Measurements from ENCODE around the gene CYTIP. TPM values are rescaled to one million over a fixed set of nuclear protein-coding genes. Genes with fewer than 3 reads are reported as not detected.

Gene CYTIP
- total and polyA plus RNA-seq, 9 of the 15 experiments (the other 6 are each of a cell fraction or from before 2014, with no cell fraction given) = 0.03 to 0.35 (median 0.26) TPM; not detected in 1

DNA sequence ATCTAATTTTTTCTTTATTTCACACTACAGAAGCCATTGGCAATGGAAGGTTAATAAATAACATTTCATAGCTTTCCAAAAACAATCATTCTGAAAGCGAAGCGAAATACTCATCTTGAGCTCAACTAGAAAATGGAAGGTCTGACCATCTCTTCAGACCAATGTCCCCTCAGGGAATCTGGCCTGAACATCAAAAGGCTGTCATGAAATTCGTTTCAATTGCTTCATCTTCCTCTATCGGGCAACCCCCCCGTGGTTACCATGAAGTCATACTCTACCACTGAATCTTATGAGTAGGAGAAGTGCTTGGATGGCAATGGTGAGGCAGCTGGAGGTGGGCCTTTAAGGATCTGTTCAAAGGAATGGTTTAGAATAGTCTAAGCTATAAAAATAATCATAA lies 22.9 kb upstream of the CYTIP start:
- Histone ChIP-seq H3K36me3 (ENCODE audit: control insufficient read depth, insufficient read depth, low read length) (no peaks in the 10 kb centered on the region), H3K4me3 (no peak overlapping the region), H3K4me2 (ENCODE audit: insufficient read depth, low read length) (no peak overlapping the region), H3K27ac (ENCODE audit: extremely low read depth, low read depth, low read length) (no peak overlapping the region), H4K20me1 (replicated peaks; ENCODE audit: control insufficient read depth, insufficient read depth, low read length) (no peaks in the 10 kb centered on the region), H3K9me1 (ENCODE audit: control insufficient read depth, insufficient read depth, low read length) (no peaks in the 10 kb centered on the region), H3K27me3 (ENCODE audit: control insufficient read depth in 2 of 2, insufficient read depth in 2 of 2, low read length in 2 of 2) (peaks cover 2 to 6% of the 10 kb centered on the region in 2 experiments; a peak in 2 of 5 replicates), H3K79me2 (ENCODE audit: control insufficient read depth, insufficient read depth, low read length) (no peaks in the 10 kb centered on the region), H3K9me3 (replicated peaks; ENCODE audit: control insufficient read depth, insufficient read depth, low read depth, low read length) (no peaks in the 10 kb centered on the region), H2AFZ (ENCODE audit: low read depth, low read length) (no peak overlapping the region), H3K4me1 (replicated peaks in 1 of 2; ENCODE audit: control insufficient read depth in 2 of 2, insufficient read depth in 2 of 2, low read length in 2 of 2) (no peaks in the 10 kb centered on the region; a peak in 1 of 5 replicates), H3K9ac (ENCODE audit: insufficient read depth in 1 of 2, low read depth in 2 of 2, low read length in 2 of 2) (no peak overlapping the region)
- FAIRE-seq (no peak), DNase-seq (ENCODE audit: extremely low read depth in 1 of 4, low spot score in 3 of 4) (no peak), ATAC-seq (no peak)
- ChIA-PET POLR2A (no interaction called here), CTCF (ENCODE audit: low intra/inter-chr PET ratio) (no interaction called here)
- WGBS (ENCODE audit: insufficient coverage, low coverage, missing lambda C conversion rate) = 4% methylated on average over 5 of the region's 5 CpGs
- intact Hi-C loops (cut with micrococcal nuclease) (no loop called here), in situ Hi-C loops (cut with MboI) (no loop called here)
- BruUV-seq (replicated peaks) = no TSS peak
- TF ChIP-seq CEBPG (CRISPR knock-in tag; IDR thresholded peaks at IDR 0.05) (no peak), CEBPG (tag; conservative IDR thresholded peaks at IDR 0.05 in 1 of 2, IDR thresholded peaks at IDR 0.05 in 1 of 2) (0 out of 4 replicates have a peak, but pooled peaks of 1 of the 2 experiments have one; percentile 38), MCM3 (IDR thresholded peaks at IDR 0.05) (no peak)

DNA sequence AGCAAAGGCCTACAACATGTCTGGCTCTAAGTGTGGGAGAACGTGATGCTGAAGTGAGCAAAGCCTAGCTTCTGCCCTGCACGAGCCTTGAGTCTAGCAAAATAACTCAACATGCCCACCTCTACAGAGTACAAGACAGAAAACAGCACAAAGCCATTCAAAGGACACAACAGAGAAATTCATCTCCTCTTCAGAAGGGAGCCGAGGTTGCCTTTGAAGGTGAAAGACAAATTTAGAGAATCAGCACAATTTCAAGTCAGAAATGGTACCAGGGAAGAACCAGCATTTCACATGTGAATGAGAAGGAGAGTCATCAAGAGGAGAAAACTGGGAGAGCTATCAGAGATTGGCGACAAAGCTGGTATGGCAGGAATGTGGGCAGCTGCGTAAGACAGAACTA lies 21.7 kb upstream of the CYTIP start:
- in situ Hi-C loops (cut with MboI) (no loop called here), intact Hi-C loops (cut with micrococcal nuclease) (no loop called here)
- Histone ChIP-seq H2AFZ (ENCODE audit: low read depth, low read length) (no peak overlapping the region), H3K4me1 (replicated peaks in 1 of 2; ENCODE audit: control insufficient read depth in 2 of 2, insufficient read depth in 2 of 2, low read length in 2 of 2) (no peaks in the 10 kb centered on the region; a peak in 1 of 5 replicates), H3K9me3 (replicated peaks; ENCODE audit: control insufficient read depth, insufficient read depth, low read depth, low read length) (no peaks in the 10 kb centered on the region), H3K9me1 (ENCODE audit: control insufficient read depth, insufficient read depth, low read length) (no peaks in the 10 kb centered on the region), H3K4me3 (no peak overlapping the region), H3K36me3 (ENCODE audit: control insufficient read depth, insufficient read depth, low read length) (no peaks in the 10 kb centered on the region), H4K20me1 (replicated peaks; ENCODE audit: control insufficient read depth, insufficient read depth, low read length) (no peaks in the 10 kb centered on the region), H3K4me2 (ENCODE audit: insufficient read depth, low read length) (no peak overlapping the region), H3K9ac (ENCODE audit: insufficient read depth in 1 of 2, low read depth in 2 of 2, low read length in 2 of 2) (no peak overlapping the region), H3K79me2 (ENCODE audit: control insufficient read depth, insufficient read depth, low read length) (no peaks in the 10 kb centered on the region), H3K27me3 (ENCODE audit: control insufficient read depth in 2 of 2, insufficient read depth in 2 of 2, low read length in 2 of 2) (peaks cover 2 to 6% of the 10 kb centered on the region in 2 experiments; a peak in 2 of 5 replicates), H3K27ac (ENCODE audit: extremely low read depth, low read depth, low read length) (no peak overlapping the region)
- ChIA-PET CTCF (ENCODE audit: low intra/inter-chr PET ratio) (no interaction called here), POLR2A (no interaction called here)
- WGBS (ENCODE audit: insufficient coverage, low coverage, missing lambda C conversion rate) = 5% methylated on average over 5 of the region's 5 CpGs
- FAIRE-seq = no peak
- DNase-seq (ENCODE audit: extremely low read depth in 1 of 4, low spot score in 3 of 4) = no peak
- ATAC-seq = no peak
- no TSS peak for BruUV-seq (replicated peaks)
- TF ChIP-seq CHD4 (IDR thresholded peaks at IDR 0.05; ENCODE audit: insufficient read depth, insufficient replicate concordance, low read depth, low read length, poor library complexity, severe bottlenecking) (no peak), ZNF224 (CRISPR knock-in tag; IDR thresholded peaks at IDR 0.05) (no peak), ZNF354B (CRISPR knock-in tag; IDR thresholded peaks at IDR 0.05) (no peak), MAFF (IDR thresholded peaks at IDR 0.05; ENCODE audit: low read length) (no peak), C11orf30 (IDR thresholded peaks at IDR 0.05; ENCODE audit: low read depth) (peak; percentile 48; the same call in 1 of the 2 replicates), PPARD (CRISPR knock-in tag; IDR thresholded peaks at IDR 0.05) (no peak), BHLHE40 (IDR thresholded peaks at IDR 0.05; ENCODE audit: low read length) (no peak), MAFG (tag; conservative IDR thresholded peaks at IDR 0.05) (0 out of 2 replicates have a peak, but pooled peaks have one; percentile 14)
- TF ChIP-seq, protein P1, sequence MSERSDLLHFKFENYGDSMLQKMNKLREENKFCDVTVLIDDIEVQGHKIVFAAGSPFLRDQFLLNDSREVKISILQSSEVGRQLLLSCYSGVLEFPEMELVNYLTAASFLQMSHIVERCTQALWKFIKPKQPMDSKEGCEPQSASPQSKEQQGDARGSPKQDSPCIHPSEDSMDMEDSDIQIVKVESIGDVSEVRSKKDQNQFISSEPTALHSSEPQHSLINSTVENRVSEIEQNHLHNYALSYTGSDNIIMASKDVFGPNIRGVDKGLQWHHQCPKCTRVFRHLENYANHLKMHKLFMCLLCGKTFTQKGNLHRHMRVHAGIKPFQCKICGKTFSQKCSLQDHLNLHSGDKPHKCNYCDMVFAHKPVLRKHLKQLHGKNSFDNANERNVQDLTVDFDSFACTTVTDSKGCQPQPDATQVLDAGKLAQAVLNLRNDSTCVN (CRISPR knock-in tag; IDR thresholded peaks at IDR 0.05) = no peak
- TF ChIP-seq, protein P2, sequence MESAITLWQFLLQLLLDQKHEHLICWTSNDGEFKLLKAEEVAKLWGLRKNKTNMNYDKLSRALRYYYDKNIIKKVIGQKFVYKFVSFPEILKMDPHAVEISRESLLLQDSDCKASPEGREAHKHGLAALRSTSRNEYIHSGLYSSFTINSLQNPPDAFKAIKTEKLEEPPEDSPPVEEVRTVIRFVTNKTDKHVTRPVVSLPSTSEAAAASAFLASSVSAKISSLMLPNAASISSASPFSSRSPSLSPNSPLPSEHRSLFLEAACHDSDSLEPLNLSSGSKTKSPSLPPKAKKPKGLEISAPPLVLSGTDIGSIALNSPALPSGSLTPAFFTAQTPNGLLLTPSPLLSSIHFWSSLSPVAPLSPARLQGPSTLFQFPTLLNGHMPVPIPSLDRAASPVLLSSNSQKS (CRISPR knock-in tag; IDR thresholded peaks at IDR 0.05) = no peak
